Cardiac muscle cell (in vitro differentiated cells and primary cell): ENCODE measurements around the gene RFT1. TPM values are rescaled to one million over a fixed set of nuclear protein-coding genes. Genes with fewer than 3 reads are reported as not detected.

Experiments
- DNase-seq, 2 donors: peaks; one replicate each; pipeline versions ENCODE4 v3.0.0 to v3.0.0-alpha.2; 2010 to 2017; ENCODE audit warnings: low read depth in 1 of 2, low spot score in 1 of 2
- H3K27ac ChIP-seq: fragments of 200-600 bp; sonication (generic); 2 replicates; pipeline ENCODE4 v1.5.1; 2016
- H3K27me3 ChIP-seq: fragments of 200-600 bp; sonication (generic); 2 replicates; pipeline ENCODE4 v1.6.0; 2016; ENCODE audit warnings: control low read depth
- H3K36me3 ChIP-seq: fragments of 200-600 bp; sonication (generic); 2 replicates; pipeline ENCODE4 v1.5.1; 2016; ENCODE audit warnings: control low read depth
- H3K4me1 ChIP-seq: fragments of 200-600 bp; sonication (generic); 2 replicates; pipeline ENCODE4 v1.8.1; 2017; ENCODE audit warnings: low read depth, mild to moderate bottlenecking, mixed run types
- H3K4me3 ChIP-seq: fragments of 200-600 bp; sonication (generic); 2 replicates; pipeline ENCODE4 v1.5.1; 2016; ENCODE audit warnings: mild to moderate bottlenecking
- H3K9me3 ChIP-seq: fragments of 200-600 bp; sonication (generic); 2 replicates; pipeline ENCODE4 v1.5.1; 2017; ENCODE audit warnings: low read depth, mild to moderate bottlenecking, control low read depth
- CTCF ChIP-seq: IDR thresholded peaks from 2 replicates; pipeline ENCODE4 v1.5.1; 2012; ENCODE audit warnings: low read depth, mild to moderate bottlenecking, low read length
- polyA plus RNA-seq: library from polyadenylated mRNA; unstranded; fragments of >200 nt; fragmentation: Nextera tagmentation; extraction: Ambion mirVana; gene quantifications from 2 replicates; pipeline ENCODE4 v1.2.1, GENCODE V29; 2016
- total RNA-seq: library from RNA; depleted of rRNA; stranded (reverse); fragments of >200 nt; gene quantifications from 2 replicates; pipeline ENCODE4 v1.2.3, GENCODE V29; 2016

Gene RFT1
- total and polyA plus RNA-seq, 2 experiments from 2014 or later: 8.1 to 16.1 TPM

GRCh38 chr3:53097887-53098286 is 32.3 kb downstream of the RFT1 start:
- DNase-seq: no peak
- Histone ChIP-seq H3K4me3 (no peak overlapping the region), H3K9me3 (no peaks in the 10 kb centered on the region), H3K27me3 (peaks cover 88% of the 10 kb centered on the region), H3K36me3 (no peaks in the 10 kb centered on the region), H3K27ac (no peak overlapping the region), H3K4me1 (peaks cover 4% of the 10 kb centered on the region)
- TF ChIP-seq CTCF: no peak

- DNase-seq: peak in 1 of 2 donors; percentile 56
- Histone ChIP-seq H3K27ac (no peak overlapping the region), H3K36me3 (no peaks in the 10 kb centered on the region)
Observed at GRCh38 chr3:53092942-53093341, 37.3 kb downstream of the RFT1 start.

GRCh38 chr3:53092216-53092615 is 38.0 kb downstream of the RFT1 start:
- Histone ChIP-seq H3K9me3 (no peaks in the 10 kb centered on the region), H3K27me3 (peaks cover 78% of the 10 kb centered on the region), H3K27ac (no peak overlapping the region), H3K36me3 (no peaks in the 10 kb centered on the region), H3K4me1 (peaks cover 4% of the 10 kb centered on the region), H3K4me3 (no peak overlapping the region)
- DNase-seq: no peak
- no peak for TF ChIP-seq CTCF

More at GRCh38 chr3:53092942-53093341, 37.3 kb downstream of the RFT1 start:
- no peak for TF ChIP-seq CTCF
- peaks cover 4% of the 10 kb centered on the region for H3K4me1 ChIP-seq
- no peak overlapping the region for H3K4me3 ChIP-seq
- peaks cover 78% of the 10 kb centered on the region for H3K27me3 ChIP-seq
- H3K9me3 ChIP-seq: no peaks in the 10 kb centered on the region

GRCh38 chr3:53091011-53091410 is 39.2 kb downstream of the RFT1 start:
- TF ChIP-seq CTCF: no peak
- H3K27ac ChIP-seq: no peak overlapping the region
- H3K9me3 ChIP-seq: no peaks in the 10 kb centered on the region
- no peak overlapping the region for H3K4me3 ChIP-seq
- no peaks in the 10 kb centered on the region for H3K36me3 ChIP-seq
- H3K4me1 ChIP-seq: peaks cover 4% of the 10 kb centered on the region
- DNase-seq: peak in 1 of 2 donors; percentile 63
- H3K27me3 ChIP-seq: peaks cover 79% of the 10 kb centered on the region

GRCh38 chr3:53089511-53089910 is 40.7 kb downstream of the RFT1 start:
- peak in 1 of 2 donors; percentile 64 for DNase-seq
- H3K4me3 ChIP-seq: no peak overlapping the region
- TF ChIP-seq CTCF: no peak
- peaks cover 78% of the 10 kb centered on the region for H3K27me3 ChIP-seq
- H3K36me3 ChIP-seq: no peaks in the 10 kb centered on the region
- no peaks in the 10 kb centered on the region for H3K9me3 ChIP-seq
- peaks cover 7% of the 10 kb centered on the region for H3K4me1 ChIP-seq
- no peak overlapping the region for H3K27ac ChIP-seq

DNA sequence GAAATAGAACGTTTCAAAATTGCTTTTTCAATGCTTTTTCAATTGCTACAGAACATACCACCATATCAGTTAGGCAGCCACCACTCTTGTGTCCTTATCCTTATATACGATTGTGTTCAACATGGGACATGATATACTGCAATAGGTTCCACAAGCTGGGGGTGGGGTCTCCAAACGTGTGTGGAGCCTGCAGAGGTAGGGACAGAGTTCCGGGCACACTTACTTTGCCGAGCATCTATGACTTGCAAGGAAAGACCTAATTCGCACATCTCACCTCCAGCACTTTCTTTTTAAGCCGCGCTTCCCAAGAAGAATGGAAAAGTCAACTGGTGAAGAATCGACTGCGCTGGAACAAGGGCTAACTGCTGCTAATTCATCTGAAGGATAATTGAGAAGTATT is 44.8 kb downstream of the RFT1 start:
- peaks cover 59% of the 10 kb centered on the region for H3K27me3 ChIP-seq
- H3K36me3 ChIP-seq: no peaks in the 10 kb centered on the region
- no peak overlapping the region for H3K4me3 ChIP-seq
- no peaks in the 10 kb centered on the region for H3K9me3 ChIP-seq
- no peak for TF ChIP-seq CTCF
- H3K27ac ChIP-seq: no peak overlapping the region
- peaks cover 9% of the 10 kb centered on the region for H3K4me1 ChIP-seq
- DNase-seq: no peak
